ENCODE measurements around the gene RAD51AP2. TPM values are rescaled to one million over a fixed set of nuclear protein-coding genes. Genes with fewer than 3 reads are reported as not detected.
A peak's percentile ranks its signal among the peaks of the same experiment; 100 is the strongest.

The RAD51AP2 gene
- total and polyA plus RNA-seq, 10 of the 15 experiments (the other 5 are each of a cell fraction or from before 2014, with no cell fraction given), result under 0.01 to 0.02 TPM; not detected in 8

- Histone ChIP-seq H3K79me2 (ENCODE audit: control insufficient read depth, insufficient read depth, low read length) (no peaks in the 10 kb centered on the region), H3K9ac (ENCODE audit: control insufficient read depth, insufficient read depth, low read length) (no peak overlapping the region), H3K4me2 (ENCODE audit: control insufficient read depth, insufficient read depth) (peak overlapping the region; percentile 30; the same call in 1 of the 2 replicates), H3K36me3 (ENCODE audit: control insufficient read depth in 2 of 2, insufficient read depth in 2 of 2, low read length in 1 of 2) (no peaks in the 10 kb centered on the region), H3K27ac (ENCODE audit: control insufficient read depth, insufficient read depth) (no peak overlapping the region), H3K4me1 (ENCODE audit: control insufficient read depth, insufficient read depth, low read length) (no peaks in the 10 kb centered on the region), H3K27me3 (replicated peaks in 1 of 2; ENCODE audit: control insufficient read depth in 2 of 2, insufficient read depth in 2 of 2, low read length in 1 of 2) (peaks cover 11 to 20% of the 10 kb centered on the region in 2 experiments), H4K20me1 (ENCODE audit: control insufficient read depth, insufficient read depth) (no peaks in the 10 kb centered on the region), H3K9me3 (replicated peaks; ENCODE audit: control insufficient read depth, insufficient read depth, low read length) (no peaks in the 10 kb centered on the region), H2AFZ (ENCODE audit: control insufficient read depth, low read depth, low read length) (no peak overlapping the region), H3K4me3 (no peak overlapping the region)
- no peak for TF ChIP-seq TARDBP (IDR thresholded peaks at IDR 0.05; ENCODE audit: borderline replicate concordance)
- no peak for TF ChIP-seq SMC3 (IDR thresholded peaks at IDR 0.05; ENCODE audit: borderline replicate concordance, low read length)
- TF ChIP-seq ZZZ3 (IDR thresholded peaks at IDR 0.05; ENCODE audit: control insufficient read depth, insufficient read length, low read depth), result no peak
- TF ChIP-seq ZBED1 (IDR thresholded peaks at IDR 0.05; ENCODE audit: borderline replicate concordance), result no peak
- ATAC-seq, result no peak
- POLR2A ChIA-PET, result no interaction called here
- SMC1A ChIA-PET (ENCODE audit: uncharacterized antibody, unreplicated experiment), result no interaction called here
- no TSS peak for BruUV-seq (replicated peaks)
- RAD21 ChIA-PET (ENCODE audit: unreplicated experiment), result no interaction called here
- 21% methylated on average over 21 of the region's 21 CpGs for WGBS (ENCODE audit: insufficient coverage, insufficient replicate concordance, low lambda C conversion rate, missing lambda C conversion rate)
- no peak for DNase-seq (ENCODE audit: low read depth, low spot score)
- intact Hi-C loops (cut with micrococcal nuclease; ENCODE audit: unreplicated experiment), result no loop called here
- CTCF ChIA-PET, result no interaction called here
- FAIRE-seq, result no peak
- in situ Hi-C loops (cut with MboI), result no loop called here
These were observed 22.7 kb upstream of the RAD51AP2 start for GRCh38 chr2:17540813-17541530.

- ChIA-PET CTCF (no interaction called here), RAD21 (ENCODE audit: unreplicated experiment) (no interaction called here), SMC1A (ENCODE audit: uncharacterized antibody, unreplicated experiment) (no interaction called here), POLR2A (no interaction called here)
- no TSS peak for BruUV-seq (replicated peaks)
- Histone ChIP-seq H3K36me3 (ENCODE audit: control insufficient read depth in 2 of 2, insufficient read depth in 2 of 2, low read length in 1 of 2) (no peaks in the 10 kb centered on the region), H3K4me3 (peak within 1 kb of the TSS; percentile 14; the same call in 1 of the 2 replicates), H3K27me3 (replicated peaks in 1 of 2; ENCODE audit: control insufficient read depth in 2 of 2, insufficient read depth in 2 of 2, low read length in 1 of 2) (peaks cover 11 to 20% of the 10 kb centered on the region in 2 experiments), H4K20me1 (ENCODE audit: control insufficient read depth, insufficient read depth) (no peaks in the 10 kb centered on the region), H2AFZ (ENCODE audit: control insufficient read depth, low read depth, low read length) (no peak within 1 kb of the TSS), H3K9ac (ENCODE audit: control insufficient read depth, insufficient read depth, low read length) (no peak within 1 kb of the TSS), H3K9me3 (replicated peaks; ENCODE audit: control insufficient read depth, insufficient read depth, low read length) (no peaks in the 10 kb centered on the region), H3K4me2 (ENCODE audit: control insufficient read depth, insufficient read depth) (peak within 1 kb of the TSS; percentile 30; the same call in 1 of the 2 replicates), H3K27ac (ENCODE audit: control insufficient read depth, insufficient read depth) (no peak within 1 kb of the TSS), H3K79me2 (ENCODE audit: control insufficient read depth, insufficient read depth, low read length) (no peaks in the 10 kb centered on the region), H3K4me1 (ENCODE audit: control insufficient read depth, insufficient read depth, low read length) (no peaks in the 10 kb centered on the region)
- intact Hi-C loops (cut with micrococcal nuclease; ENCODE audit: unreplicated experiment) (no loop called here), in situ Hi-C loops (cut with MboI) (no loop called here)
- FAIRE-seq, result no peak
- ATAC-seq, result no peak
- peak; percentile 84 for TF ChIP-seq SUZ12 (IDR thresholded peaks at IDR 0.05; ENCODE audit: unreplicated experiment)
- no peak for TF ChIP-seq POLR2A (IDR thresholded peaks at IDR 0.05; ENCODE audit: low read depth, low read length)
- DNase-seq (ENCODE audit: low read depth, low spot score), result no peak
- WGBS (ENCODE audit: insufficient coverage, insufficient replicate concordance, low lambda C conversion rate, missing lambda C conversion rate), result 12% methylated on average over 40 of the region's 43 CpGs
These were observed 22.0 kb upstream of the RAD51AP2 start, which contains the start of gene VSNL1 for GRCh38 chr2:17540093-17540812. Gene VSNL1 (plus strand): TSS chr2:17540696. CDS start chr2:17592075, 51,379 bp downstream.
